Spleen (tissue), 7 donors: ENCODE measurements around the gene IL17C.

Source experiments
- CTCF ChIP-seq, 11 experiments: fragments of 200-600 bp in 7 of 11; fragments of 450-650 bp in 4 of 11; sonication (generic) in 4 of 11; IDR thresholded peaks in 8 of 11; conservative IDR thresholded peaks in 3 of 11; 1 replicate in 7 of 11; 2 replicates in 4 of 11; pipeline versions ENCODE4 v1.4.0 to v1.8.0; 2016 to 2021; ENCODE audit warnings: antibody characterized with exemption in 11 of 11, inconsistent platforms in 4 of 11, mild to moderate bottlenecking in 1 of 11
- POLR2AphosphoS5 ChIP-seq, 3 donors: sonication (generic); formaldehyde crosslinking; IDR thresholded peaks; one replicate each; pipeline ENCODE4 v1.5.1; 2017; ENCODE audit warnings: antibody characterized with exemption in 3 of 3
- donor health status: DM: no; HTN: no; CAD: no; lungs with moderate emphysema.
- donor health status: DM: no; HTN: no; CAD: no.
- donor health status: DM: no; HTN: no; CAD: no.

GRCh38 chr16:88602091-88602490 is 36.3 kb upstream of the IL17C start:
- TF ChIP-seq CTCF (IDR thresholded peaks at IDR 0.05 in 8 of 11, conservative IDR thresholded peaks at IDR 0.05 in 3 of 11) (no peak), POLR2AphosphoS5 (IDR thresholded peaks at IDR 0.05) (peak in 1 of 3 donors; percentile 31)
